Mammary epithelial cell (primary cell): ENCODE data around the gene TSPO2.

Source experiments
- CTCF ChIP-seq, 2 donors: IDR thresholded peaks in 1 of 2; conservative IDR thresholded peaks in 1 of 2; 2 replicates each; pipeline ENCODE4 v1.5.1; 2011 to 2012; ENCODE audit warnings: inconsistent platforms in 2 of 2, low read length in 2 of 2, mild to moderate bottlenecking in 2 of 2, control low read depth in 1 of 2, low read depth in 1 of 2; ENCODE audit not compliant: insufficient read depth in 1 of 2; ENCODE audit errors: extremely low read depth in 1 of 2
- EZH2 ChIP-seq: IDR thresholded peaks from 2 replicates; pipeline ENCODE4 v1.6.1; 2012; ENCODE audit warnings: low read length, inconsistent platforms, borderline replicate concordance

DNA sequence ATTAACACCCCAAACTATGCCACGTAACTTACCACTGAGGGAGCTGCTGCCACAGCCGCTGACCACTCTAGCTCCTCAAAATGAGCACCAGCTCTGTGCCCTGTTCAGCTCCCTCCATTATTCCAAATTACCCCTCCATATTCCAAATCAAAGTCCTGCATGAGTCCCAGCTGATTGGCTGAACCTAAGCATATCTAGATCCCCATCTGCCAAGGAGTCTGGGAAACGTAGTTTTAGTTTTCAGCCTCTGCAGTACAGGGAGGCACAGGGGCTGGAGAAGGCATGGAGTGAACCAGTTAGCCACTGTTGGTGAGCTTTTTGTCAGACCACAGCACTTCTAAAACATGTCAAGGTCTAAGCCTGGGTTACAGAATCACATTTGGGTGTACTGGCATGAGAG is 19.2 kb upstream of the TSPO2 start:
- TF ChIP-seq CTCF (conservative IDR thresholded peaks at IDR 0.05 in 1 of 2, IDR thresholded peaks at IDR 0.05 in 1 of 2; ENCODE audit: extremely low read depth in 1 of 2, insufficient read depth in 1 of 2, low read depth in 1 of 2, low read length in 2 of 2) (no peak), EZH2 (no peak)
